ENCODE measurements around the gene COX7B.

GRCh38 chrX:77945910-77946545 lies 46.8 kb downstream of the COX7B start:
- TF ChIP-seq CTCF (IDR thresholded peaks at IDR 0.05) (no peak), POLR2A (IDR thresholded peaks at IDR 0.05; ENCODE audit: low read depth) (no peak), EP300 (IDR thresholded peaks at IDR 0.05) (no peak), POLR2AphosphoS5 (IDR thresholded peaks at IDR 0.05) (no peak)
